Endodermal cell (in vitro differentiated cells): ENCODE results near the gene RAB37. TPM values are rescaled to one million over a fixed set of nuclear protein-coding genes. Genes with fewer than 3 reads are reported as not detected.

Source experiments
- DNase-seq: peaks from one replicate; pipeline ENCODE4 v3.0.0-alpha.2; 2017
- H3K27ac ChIP-seq: 2 replicates; pipeline ENCODE4 v1.5.1; 2013; ENCODE audit warnings: mild to moderate bottlenecking, low read depth, low read length, moderate library complexity
- H3K27me3 ChIP-seq: 2 replicates; pipeline ENCODE4 v1.6.1; 2013; ENCODE audit warnings: mild to moderate bottlenecking, low read length, moderate library complexity; ENCODE audit not compliant: insufficient read depth, control insufficient read depth, poor library complexity, severe bottlenecking
- H3K36me3 ChIP-seq: 2 replicates; pipeline ENCODE4 v1.7.0; 2013; ENCODE audit warnings: mild to moderate bottlenecking, low read length, moderate library complexity; ENCODE audit not compliant: control insufficient read depth, insufficient read depth
- H3K4me1 ChIP-seq: one replicate; pipeline ENCODE4 v1.7.0; 2013; ENCODE audit warnings: low read length; ENCODE audit not compliant: control insufficient read depth, insufficient read depth
- H3K4me3 ChIP-seq: 2 replicates; pipeline ENCODE4 v1.5.1; 2013; ENCODE audit warnings: mild to moderate bottlenecking, low read length, moderate library complexity
- H3K9ac ChIP-seq: 2 replicates; pipeline ENCODE4 v1.6.1; 2013; ENCODE audit warnings: mild to moderate bottlenecking, low read length, moderate library complexity; ENCODE audit not compliant: poor library complexity, severe bottlenecking; ENCODE audit errors: extremely low read depth
- H3K9me3 ChIP-seq: 2 replicates; pipeline ENCODE4 v1.6.1; 2013; ENCODE audit warnings: mild to moderate bottlenecking, low read length, moderate library complexity; ENCODE audit not compliant: control insufficient read depth
- H3K27ac Mint-ChIP-seq: 2 replicates; pipeline ENCODE4 v1.8.0; 2020; ENCODE audit warnings: mixed read lengths
- H3K27me3 Mint-ChIP-seq: 2 replicates; pipeline ENCODE4 v1.8.0; 2021; ENCODE audit warnings: mild to moderate bottlenecking, mixed read lengths; ENCODE audit not compliant: insufficient read depth
- H3K36me3 Mint-ChIP-seq: 2 replicates; pipeline ENCODE4 v1.8.0; 2020; ENCODE audit warnings: low read depth, mixed read lengths
- H3K4me1 Mint-ChIP-seq: 2 replicates; pipeline ENCODE4 v1.8.0; 2020; ENCODE audit warnings: mixed read lengths
- H3K4me3 Mint-ChIP-seq: 2 replicates; pipeline ENCODE4 v1.8.0; 2020; ENCODE audit warnings: mild to moderate bottlenecking, moderate library complexity, mixed read lengths
- H3K9me3 Mint-ChIP-seq: 2 replicates; pipeline ENCODE4 v1.8.0; 2020; ENCODE audit warnings: mild to moderate bottlenecking, mixed read lengths
- CTCF ChIP-seq: fragments of 200-600 bp; sonication (generic); conservative IDR thresholded peaks from 2 replicates; pipeline ENCODE4 v1.5.0; 2021; ENCODE audit warnings: antibody characterized with exemption, mild to moderate bottlenecking
- WGBS, 2 experiments: methylation state at CpG; one replicate each; pipeline versions ENCODE4 v1.1.5 to v1.1.7; 2013; ENCODE audit warnings: missing lambda C conversion rate in 2 of 2, mixed read lengths in 1 of 2; ENCODE audit not compliant: insufficient coverage in 1 of 2, insufficient read length in 1 of 2; 5-methylcytosine and 5-hydroxymethylcytosine counted together
- total RNA-seq, 2 donors: library from RNA; stranded (reverse); fragmentation: NEBNext Ultra II Directional in 1 of 2; extraction: Animal tissue kit (Norgen Biotek cat#: 25700) in 1 of 2; gene quantifications; 2 replicates in 1 of 2; 3 replicates in 1 of 2; pipeline ENCODE4 v1.2.1, GENCODE V29; 2021

The RAB37 gene
- total RNA-seq, 2 donors from 2014 or later = 6.8 to 8.4 TPM

- no peak for DNase-seq
- 79 to 81% methylated on average over 8 to 12 of the region's 12 CpGs for WGBS, 2 experiments
- Mint-ChIP-seq H3K27ac (no peak overlapping the region), H3K4me3 (no peak overlapping the region), H3K9me3 (no peaks in the 10 kb centered on the region), H3K36me3 (no peaks in the 10 kb centered on the region), H3K4me1 (peaks cover 5% of the 10 kb centered on the region), H3K27me3 (peaks cover 5% of the 10 kb centered on the region)
- H3K9me3 ChIP-seq = no peaks in the 10 kb centered on the region
- no peaks in the 10 kb centered on the region for H3K36me3 ChIP-seq
- TF ChIP-seq CTCF = no peak
- H3K27me3 ChIP-seq = peaks cover 15% of the 10 kb centered on the region
- no peak overlapping the region for H3K4me3 ChIP-seq
- H3K9ac ChIP-seq = no peak overlapping the region
- no peak overlapping the region for H3K27ac ChIP-seq
- no peaks in the 10 kb centered on the region for H3K4me1 ChIP-seq
Observed at GRCh38 chr17:74732042-74732867, 4.8 kb upstream of the RAB37 start.

GRCh38 chr17:74733365-74734122 lies 3.5 kb upstream of the RAB37 start:
- Mint-ChIP-seq H3K36me3 (no peaks in the 10 kb centered on the region), H3K9me3 (no peaks in the 10 kb centered on the region), H3K4me1 (peaks cover 8% of the 10 kb centered on the region), H3K27me3 (peaks cover 5% of the 10 kb centered on the region), H3K27ac (no peak overlapping the region), H3K4me3 (no peak overlapping the region)
- H3K36me3 ChIP-seq = no peaks in the 10 kb centered on the region
- WGBS, 2 experiments = 75 to 88% methylated on average over 3 to 9 of the region's 9 CpGs
- peaks cover 15% of the 10 kb centered on the region for H3K27me3 ChIP-seq
- H3K4me1 ChIP-seq = peaks cover 8% of the 10 kb centered on the region
- no peak overlapping the region for H3K4me3 ChIP-seq
- no peaks in the 10 kb centered on the region for H3K9me3 ChIP-seq
- no peak overlapping the region for H3K9ac ChIP-seq
- no peak for TF ChIP-seq CTCF
- no peak overlapping the region for H3K27ac ChIP-seq
- DNase-seq = no peak

- no peaks in the 10 kb centered on the region for H3K36me3 ChIP-seq
- H3K4me1 ChIP-seq = peaks cover 11% of the 10 kb centered on the region
- Mint-ChIP-seq H3K27me3 (peaks cover 5% of the 10 kb centered on the region), H3K9me3 (no peaks in the 10 kb centered on the region), H3K36me3 (no peaks in the 10 kb centered on the region), H3K27ac (no peak overlapping the region), H3K4me3 (no peak overlapping the region), H3K4me1 (peaks cover 15% of the 10 kb centered on the region)
- DNase-seq = no peak
- no peak overlapping the region for H3K27ac ChIP-seq
- WGBS, 2 experiments = 94 to 100% methylated on average over 1 to 3 of the region's 3 CpGs
- H3K4me3 ChIP-seq = no peak overlapping the region
- no peak overlapping the region for H3K9ac ChIP-seq
- no peaks in the 10 kb centered on the region for H3K9me3 ChIP-seq
- TF ChIP-seq CTCF = no peak
- peaks cover 15% of the 10 kb centered on the region for H3K27me3 ChIP-seq
Observed at GRCh38 chr17:74734256-74734655, 2.8 kb upstream of the RAB37 start.
